Hematopoietic multipotent progenitor cell treated with erythropoietin and hydrocortisone succinate and interleukin-3 and kit ligand, for 17 days (in vitro differentiated cells): ENCODE results near the gene MLST8.
"Not testable (repeated sequence)": the region's sequence is repeated elsewhere in the genome, so short reads cannot be mapped to it uniquely, and the experiment has no call there.

Experiments
- DNase-seq: peaks from one replicate; pipeline ENCODE4 v3.0.0-alpha.2; 2015; ENCODE audit warnings: low spot score

The MLST8 gene

GRCh38 chr16:2190002-2190658, 15.1 kb upstream of the MLST8 start:
- DNase-seq: no peak

- DNase-seq: no peak
These were observed 14.4 kb upstream of the MLST8 start for GRCh38 chr16:2190659-2191445.

- no peak for DNase-seq
These were observed 13.9 kb upstream of the MLST8 start for GRCh38 chr16:2191446-2191706.

GRCh38 chr16:2194166-2194834, 11.0 kb upstream of the MLST8 start:
- no peak for DNase-seq

- peak; percentile 65 for DNase-seq
These were observed 10.4 kb upstream of the MLST8 start for GRCh38 chr16:2194852-2195321.

GRCh38 chr16:2195322-2196161, 9.7 kb upstream of the MLST8 start:
- no peak for DNase-seq

GRCh38 chr16:2196162-2196980, 8.9 kb upstream of the MLST8 start, which contains the start of gene CASKIN1:
Gene CASKIN1 (minus strand): TSS chr16:2196605. CDS start chr16:2196432, 173 bp downstream.
- DNase-seq: no peak

GRCh38 chr16:2196981-2197511, 8.2 kb upstream of the MLST8 start:
- DNase-seq: no peak

GRCh38 chr16:2197765-2198164, 7.5 kb upstream of the MLST8 start:
- no peak for DNase-seq

- DNase-seq: no peak
These were observed 7.0 kb upstream of the MLST8 start for GRCh38 chr16:2198283-2198682.

GRCh38 chr16:2199095-2199494, 6.2 kb upstream of the MLST8 start:
- no peak for DNase-seq

- DNase-seq: no peak
These were observed 5.6 kb upstream of the MLST8 start for GRCh38 chr16:2199621-2200139.

- no peak for DNase-seq
These were observed 4.9 kb upstream of the MLST8 start for GRCh38 chr16:2200313-2200712.

GRCh38 chr16:2203119-2203688, 2.0 kb upstream of the MLST8 start:
- not testable (repeated sequence) for DNase-seq

- DNase-seq: no peak
These were observed 694 bp upstream of the MLST8 start for GRCh38 chr16:2204416-2205103.

- no peak for DNase-seq
These were observed 686 bp downstream of the MLST8 start for GRCh38 chr16:2205967-2206313.

GRCh38 chr16:2206420-2206779, 1.1 kb downstream of the MLST8 start:
- DNase-seq: no peak

- no peak for DNase-seq
These were observed 1.7 kb downstream of the MLST8 start for GRCh38 chr16:2206780-2207433.

- DNase-seq: no peak
These were observed 2.6 kb downstream of the MLST8 start for GRCh38 chr16:2207872-2208271.

GRCh38 chr16:2208308-2208707, 3.1 kb downstream of the MLST8 start:
- DNase-seq: no peak
